ENCODE data around the gene UROS.

The UROS gene

GRCh38 chr10:125822878-125823662, at the start of gene UROS, which contains the start of gene BCCIP (continued):
- TF ChIP-seq PRDM10 (tag by site-specific recombination; IDR thresholded peaks at IDR 0.05) (peak; percentile 100), ZNF639 (tag by site-specific recombination; IDR thresholded peaks at IDR 0.05) (peak; percentile 95), HOXC10 (CRISPR knock-in tag; IDR thresholded peaks at IDR 0.05) (no peak), ZFP69B (tag by site-specific recombination; IDR thresholded peaks at IDR 0.05) (peak; percentile 68), ZXDB (tag by site-specific recombination; IDR thresholded peaks at IDR 0.05) (peak; percentile 98), INSM2 (tag by site-specific recombination; IDR thresholded peaks at IDR 0.05) (peak; percentile 89), ZFP37 (tag by site-specific recombination; IDR thresholded peaks at IDR 0.05) (peak; percentile 73), ZNF157 (tag by site-specific recombination; IDR thresholded peaks at IDR 0.05) (no peak), PRDM4 (tag by site-specific recombination; IDR thresholded peaks at IDR 0.05) (0 out of 2 replicates have a peak, but pooled peaks have one; percentile 45), ZBTB26 (tag by site-specific recombination; optimal IDR thresholded peaks at IDR 0.05) (peak; percentile 92), ZNF140 (tag by site-specific recombination; IDR thresholded peaks at IDR 0.05) (no peak), ZNF660 (tag by site-specific recombination; IDR thresholded peaks at IDR 0.05) (peak; percentile 58), ZSCAN23 (tag by site-specific recombination; IDR thresholded peaks at IDR 0.05) (no peak), ZNF837 (tag by site-specific recombination; IDR thresholded peaks at IDR 0.05) (no peak), ZNF654 (tag by site-specific recombination; IDR thresholded peaks at IDR 0.05; ENCODE audit: low read depth) (no peak), ZIC2 (tag by site-specific recombination; IDR thresholded peaks at IDR 0.05) (peak; percentile 88), ZNF596 (tag by site-specific recombination; IDR thresholded peaks at IDR 0.05) (0 out of 2 replicates have a peak, but pooled peaks have one; percentile 36), ZNF2 (tag by site-specific recombination; IDR thresholded peaks at IDR 0.05) (peak; percentile 98), ZNF223 (tag by site-specific recombination; IDR thresholded peaks at IDR 0.05) (peak; percentile 5; the same call in 1 of the 2 replicates), ZNF146 (tag by site-specific recombination; IDR thresholded peaks at IDR 0.05) (0 out of 2 replicates have a peak, but pooled peaks have one; percentile 4), ZNF561 (tag by site-specific recombination; IDR thresholded peaks at IDR 0.05; ENCODE audit: borderline replicate concordance) (peak; percentile 70; the same call in 1 of the 2 replicates), ZNF133 (tag by site-specific recombination; IDR thresholded peaks at IDR 0.05) (no peak), ZNF600 (tag by site-specific recombination; IDR thresholded peaks at IDR 0.05) (0 out of 2 replicates have a peak, but pooled peaks have one; percentile 22), IKZF3 (tag by site-specific recombination; IDR thresholded peaks at IDR 0.05) (0 out of 2 replicates have a peak, but pooled peaks have one; percentile 8), ZNF416 (tag by site-specific recombination; IDR thresholded peaks at IDR 0.05) (no peak), TSHZ1 (tag by site-specific recombination; IDR thresholded peaks at IDR 0.05; ENCODE audit: borderline replicate concordance) (no peak)
